Activated CD8-positive, alpha-beta memory T cell treated with anti-CD3 and anti-CD28 coated beads for 36 hours (primary cell): ENCODE data around the gene NBPF3. TPM values are rescaled to one million over a fixed set of nuclear protein-coding genes. Genes with fewer than 3 reads are reported as not detected.

ENCODE experiments used
- CTCF ChIA-PET: fragments of 350-600 bp; sonication (Branson Sonifier 250); formaldehyde crosslinking; loops from one replicate; lab custom pipeline; 2021; ENCODE audit warnings: antibody characterized with exemption; lab: Charles Lee
- POLR2A ChIA-PET: fragments of 350-600 bp; sonication (Branson Sonifier 250); formaldehyde crosslinking; loops from one replicate; lab custom pipeline; 2021; ENCODE audit warnings: antibody characterized with exemption; lab: Charles Lee
- total RNA-seq, 2 experiments: library from RNA; stranded (reverse); gene quantifications; one replicate each; pipeline ENCODE4 v1.2.3, GENCODE V29; 2021

NBPF3 gene
- total RNA-seq, 2 experiments from 2014 or later, result 3.0 to 4.3 TPM

- ChIA-PET POLR2A (no interaction called here), CTCF (no interaction called here)
These were observed 90.6 kb downstream of the NBPF3 start for GRCh38 chr1:21530368-21531016.

DNA sequence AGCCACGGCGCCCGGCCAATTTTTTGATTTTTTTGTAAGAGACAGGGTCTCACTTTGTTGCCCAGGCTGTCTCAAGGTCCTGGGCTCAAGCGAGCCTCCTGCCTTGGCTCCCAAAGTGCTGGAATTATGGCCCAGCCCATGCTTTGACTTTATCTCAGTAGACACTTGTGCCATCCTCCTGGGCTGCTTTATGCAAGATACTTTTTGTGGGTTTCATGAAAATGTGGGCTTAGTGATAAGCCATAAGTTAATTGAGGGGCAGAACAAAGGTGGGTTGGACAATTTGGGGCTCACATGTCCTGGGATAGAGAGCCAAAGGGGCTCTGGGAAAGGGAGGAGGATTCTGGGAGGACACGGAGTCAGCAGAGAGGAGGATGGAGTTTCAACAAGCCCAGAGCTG lies 91.3 kb downstream of the NBPF3 start:
- CTCF ChIA-PET, result no interaction called here
- POLR2A ChIA-PET, result no interaction called here

DNA sequence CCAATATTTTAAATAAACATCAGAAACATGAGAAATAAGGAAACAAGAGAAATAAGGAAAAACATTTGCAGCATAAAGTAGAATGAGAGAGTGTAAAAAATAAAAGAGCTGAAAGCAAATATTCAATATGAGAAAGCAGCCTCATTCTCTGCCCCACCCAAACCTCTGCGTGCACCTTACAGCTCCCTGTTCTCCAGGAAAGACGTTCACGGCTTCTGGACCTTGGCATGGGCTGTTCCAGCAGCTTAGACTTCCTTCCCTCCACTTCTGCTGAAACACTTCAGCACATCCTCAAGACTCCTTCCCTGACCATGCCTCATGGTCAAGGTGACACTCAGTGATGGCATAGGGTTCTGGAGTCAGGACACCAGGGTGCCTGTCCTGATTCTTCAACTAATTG lies 92.6 kb downstream of the NBPF3 start:
- CTCF ChIA-PET, result interaction anchor here (0.5 kb wide), 1 partner anchor 55 kb away, joined by 3 read pairs; no protein-coding TSS in a partner anchor
- POLR2A ChIA-PET, result no interaction called here

GRCh38 chr1:21532992-21533534 lies 93.1 kb downstream of the NBPF3 start:
- POLR2A ChIA-PET, result no interaction called here

GRCh38 chr1:21534146-21534545 lies 94.2 kb downstream of the NBPF3 start:
- POLR2A ChIA-PET, result no interaction called here

More at GRCh38 chr1:21532992-21533534, 93.1 kb downstream of the NBPF3 start:
- CTCF ChIA-PET, result interaction anchor here (0.5 kb wide), 1 partner anchor 55 kb away, joined by 3 read pairs; no protein-coding TSS in a partner anchor

More at GRCh38 chr1:21534146-21534545, 94.2 kb downstream of the NBPF3 start:
- CTCF ChIA-PET, result no interaction called here

Other genes with a start within 250 kb of the NBPF3 start
- gene ECE1, start 149.7 kb upstream of the NBPF3 start, total RNA-seq, result 10 to 100 TPM; 80.9 to 82.3 TPM
- gene ALPL, start 69.3 kb downstream of the NBPF3 start, total RNA-seq, result not detected
- gene RAP1GAP, start 229.2 kb downstream of the NBPF3 start, total RNA-seq, result under 1 TPM; 0.42 to 0.96 TPM